ENCODE results near the gene CHCHD6. TPM values are rescaled to one million over a fixed set of nuclear protein-coding genes. Genes with fewer than 3 reads are reported as not detected.

CHCHD6 gene
- total RNA-seq, 1 donor from 2014 or later: 30.2 TPM

- Mint-ChIP-seq H3K9me3 (ENCODE audit: low read depth) (no peaks in the 10 kb centered on the region), H3K36me3 (ENCODE audit: insufficient read depth) (peaks cover 1% of the 10 kb centered on the region), H3K27ac (no peak overlapping the region), H3K4me1 (ENCODE audit: low read depth) (peaks cover 6% of the 10 kb centered on the region), H3K4me3 (ENCODE audit: low read depth) (no peak overlapping the region), H3K27me3 (no peaks in the 10 kb centered on the region)
- TF ChIP-seq CTCF (IDR thresholded peaks at IDR 0.05; ENCODE audit: unreplicated experiment): no peak
- DNase-seq (ENCODE audit: low spot score, unreplicated experiment): no peak
Observed at GRCh38 chr3:126956866-126957650, 253.0 kb downstream of the CHCHD6 start.

GRCh38 chr3:126957776-126958637 is 254.0 kb downstream of the CHCHD6 start:
- no peaks in the 10 kb centered on the region for H3K9me3 Mint-ChIP-seq (ENCODE audit: low read depth)
- H3K4me1 Mint-ChIP-seq (ENCODE audit: low read depth): peaks cover 6% of the 10 kb centered on the region
- H3K27ac Mint-ChIP-seq: no peak overlapping the region
- no peak for TF ChIP-seq CTCF (IDR thresholded peaks at IDR 0.05; ENCODE audit: unreplicated experiment)
- DNase-seq (ENCODE audit: low spot score, unreplicated experiment): no peak
- peaks cover 4% of the 10 kb centered on the region for H3K36me3 Mint-ChIP-seq (ENCODE audit: insufficient read depth)
- H3K27me3 Mint-ChIP-seq: no peaks in the 10 kb centered on the region
- no peak overlapping the region for H3K4me3 Mint-ChIP-seq (ENCODE audit: low read depth)

GRCh38 chr3:126958638-126959085 is 254.6 kb downstream of the CHCHD6 start:
- H3K27me3 Mint-ChIP-seq: no peaks in the 10 kb centered on the region
- no peak overlapping the region for H3K4me3 Mint-ChIP-seq (ENCODE audit: low read depth)
- H3K4me1 Mint-ChIP-seq (ENCODE audit: low read depth): peaks cover 6% of the 10 kb centered on the region
- no peaks in the 10 kb centered on the region for H3K9me3 Mint-ChIP-seq (ENCODE audit: low read depth)
- no peak for TF ChIP-seq CTCF (IDR thresholded peaks at IDR 0.05; ENCODE audit: unreplicated experiment)
- no peak for DNase-seq (ENCODE audit: low spot score, unreplicated experiment)
- peaks cover 4% of the 10 kb centered on the region for H3K36me3 Mint-ChIP-seq (ENCODE audit: insufficient read depth)
- no peak overlapping the region for H3K27ac Mint-ChIP-seq

GRCh38 chr3:126959136-126959920 is 255.3 kb downstream of the CHCHD6 start:
- TF ChIP-seq CTCF (IDR thresholded peaks at IDR 0.05; ENCODE audit: unreplicated experiment): no peak
- no peaks in the 10 kb centered on the region for H3K9me3 Mint-ChIP-seq (ENCODE audit: low read depth)
- no peaks in the 10 kb centered on the region for H3K27me3 Mint-ChIP-seq
- no peak overlapping the region for H3K4me3 Mint-ChIP-seq (ENCODE audit: low read depth)
- no peak for DNase-seq (ENCODE audit: low spot score, unreplicated experiment)
- no peak overlapping the region for H3K27ac Mint-ChIP-seq
- H3K4me1 Mint-ChIP-seq (ENCODE audit: low read depth): peaks cover 6% of the 10 kb centered on the region
- H3K36me3 Mint-ChIP-seq (ENCODE audit: insufficient read depth): peaks cover 4% of the 10 kb centered on the region
